Bronchial epithelial cell (primary cell): ENCODE data around the gene SH3RF2. TPM values are rescaled to one million over a fixed set of nuclear protein-coding genes. Genes with fewer than 3 reads are reported as not detected.

Source experiments
- DNase-seq: peaks from one replicate; pipeline ENCODE4 v3.0.0-alpha.2; 2010; ENCODE audit warnings: low read depth
- FAIRE-seq: peaks from 2 replicates; lab custom pipeline; 2011; peaks lifted over from hg19 to GRCh38; lab: Jason Lieb, UNC
- H3K27me3 ChIP-seq: 2 replicates; pipeline ENCODE4 v1.5.1; 2011; ENCODE audit warnings: low read length; ENCODE audit not compliant: control insufficient read depth, insufficient read depth
- H3K36me3 ChIP-seq: 2 replicates; pipeline ENCODE4 v1.5.1; 2011; ENCODE audit warnings: low read length; ENCODE audit not compliant: control insufficient read depth, insufficient read depth
- H3K4me3 ChIP-seq: 2 replicates; pipeline ENCODE4 v1.5.1; 2011; ENCODE audit warnings: mild to moderate bottlenecking, low read depth, low read length, control low read depth
- CTCF ChIP-seq: IDR thresholded peaks from 2 replicates; pipeline ENCODE4 v1.5.1; 2011; ENCODE audit warnings: mild to moderate bottlenecking, moderate library complexity, low read length, control low read depth, inconsistent platforms; ENCODE audit not compliant: insufficient read depth, severe bottlenecking
- total RNA-seq: library from RNA; depleted of rRNA; stranded (reverse); fragments of >200 nt; gene quantifications from 2 replicates; pipeline ENCODE4 v1.2.1, GENCODE V29; 2014

The SH3RF2 gene
- total RNA-seq, 1 donor from 2014 or later: 3.7 TPM

- TF ChIP-seq CTCF: no peak
- Histone ChIP-seq H3K36me3 (no peaks in the 10 kb centered on the region), H3K27me3 (no peaks in the 10 kb centered on the region), H3K4me3 (no peak overlapping the region)
- FAIRE-seq: no peak
- DNase-seq: no peak
Observed at GRCh38 chr5:145902421-145902820, 34.0 kb upstream of the SH3RF2 start.

GRCh38 chr5:145903113-145903512 is 33.3 kb upstream of the SH3RF2 start:
- FAIRE-seq: no peak
- peak; percentile 17 for DNase-seq
- Histone ChIP-seq H3K4me3 (no peak overlapping the region), H3K27me3 (no peaks in the 10 kb centered on the region), H3K36me3 (no peaks in the 10 kb centered on the region)
- peak; percentile 26 for TF ChIP-seq CTCF

GRCh38 chr5:145903867-145904266 is 32.5 kb upstream of the SH3RF2 start:
- Histone ChIP-seq H3K36me3 (no peaks in the 10 kb centered on the region), H3K4me3 (no peak overlapping the region), H3K27me3 (no peaks in the 10 kb centered on the region)
- FAIRE-seq: no peak
- TF ChIP-seq CTCF: no peak
- DNase-seq: peak; percentile 24

- Histone ChIP-seq H3K4me3 (no peak overlapping the region), H3K27me3 (no peaks in the 10 kb centered on the region), H3K36me3 (no peaks in the 10 kb centered on the region)
- DNase-seq (no peak), FAIRE-seq (no peak)
- no peak for TF ChIP-seq CTCF
Observed at GRCh38 chr5:145904743-145905142, 31.6 kb upstream of the SH3RF2 start.

- no peaks in the 10 kb centered on the region for H3K36me3 ChIP-seq
- no peak overlapping the region for H3K4me3 ChIP-seq
- no peaks in the 10 kb centered on the region for H3K27me3 ChIP-seq
- no peak for TF ChIP-seq CTCF
- DNase-seq (no peak), FAIRE-seq (no peak)
Observed at GRCh38 chr5:145906401-145906800, 30.0 kb upstream of the SH3RF2 start.
